ENCODE data around the gene DAGLB.

DAGLB gene

DNA sequence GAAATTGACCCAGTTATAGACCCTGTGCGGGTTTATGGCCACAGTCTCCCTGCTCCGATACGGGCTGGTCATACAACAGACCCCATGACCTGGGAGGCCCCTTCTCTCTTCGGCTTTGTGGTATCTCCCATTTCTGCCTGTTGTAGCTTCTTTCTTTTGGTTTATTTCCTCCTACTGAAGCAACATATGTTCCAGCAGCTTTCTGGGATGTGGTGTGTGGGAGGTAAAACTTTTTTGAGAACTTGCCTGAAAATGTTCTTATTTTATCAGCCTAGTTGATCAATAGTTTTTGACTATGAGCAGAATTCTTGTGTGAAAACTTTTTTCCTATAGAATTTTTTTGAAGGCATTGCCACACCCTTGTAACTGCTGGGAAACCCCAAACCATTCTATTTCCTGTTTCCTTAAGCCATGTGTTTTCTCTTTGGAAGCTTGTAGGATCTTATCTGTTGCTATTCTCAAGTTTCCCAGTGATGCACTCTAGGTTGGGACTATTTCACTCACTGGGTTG is 80.0 kb downstream of the DAGLB start:
- no peak for DNase-seq (ENCODE audit: low read depth, low spot score)

DNA sequence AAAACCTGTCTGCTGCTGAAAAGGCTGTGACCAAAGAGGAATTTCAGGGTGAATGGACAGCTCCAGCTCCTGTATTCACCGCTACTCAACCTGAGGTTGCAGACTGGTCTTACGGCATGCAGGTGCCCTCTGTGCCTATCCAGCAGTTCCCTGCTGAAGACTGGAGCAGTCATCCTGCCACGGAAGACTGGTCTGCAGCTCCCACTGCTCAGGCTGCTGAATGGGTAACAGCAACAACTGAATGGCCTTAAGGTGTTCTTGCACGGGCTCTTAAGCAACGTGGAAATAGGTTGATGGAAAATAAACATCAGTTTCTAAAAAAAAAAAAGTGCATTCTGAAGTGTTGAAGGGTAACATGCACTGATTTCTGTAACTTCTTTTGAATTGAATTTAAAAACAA is 82.3 kb downstream of the DAGLB start:
- no peak for DNase-seq (ENCODE audit: low read depth, low spot score)

DNA sequence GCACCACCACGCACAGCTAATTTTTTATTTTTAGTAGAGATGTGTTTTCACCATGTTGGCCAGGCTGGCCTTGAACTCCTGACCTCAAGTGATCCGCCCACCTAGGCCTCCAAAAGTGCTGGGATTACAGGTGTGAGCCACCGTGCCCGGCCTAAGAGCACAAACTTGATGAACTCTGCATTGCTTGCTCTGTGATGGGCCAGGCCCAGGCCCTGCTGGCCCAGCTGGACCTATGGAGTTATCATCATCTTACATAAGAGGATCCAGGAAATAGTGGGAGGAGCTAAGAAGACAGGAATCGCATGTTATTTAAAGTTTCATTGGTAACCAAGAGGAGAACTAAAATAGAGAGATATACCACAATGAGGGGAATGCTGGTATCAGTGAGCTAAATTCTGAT is 86.9 kb downstream of the DAGLB start:
- no peak for DNase-seq (ENCODE audit: low read depth, low spot score)

DNA sequence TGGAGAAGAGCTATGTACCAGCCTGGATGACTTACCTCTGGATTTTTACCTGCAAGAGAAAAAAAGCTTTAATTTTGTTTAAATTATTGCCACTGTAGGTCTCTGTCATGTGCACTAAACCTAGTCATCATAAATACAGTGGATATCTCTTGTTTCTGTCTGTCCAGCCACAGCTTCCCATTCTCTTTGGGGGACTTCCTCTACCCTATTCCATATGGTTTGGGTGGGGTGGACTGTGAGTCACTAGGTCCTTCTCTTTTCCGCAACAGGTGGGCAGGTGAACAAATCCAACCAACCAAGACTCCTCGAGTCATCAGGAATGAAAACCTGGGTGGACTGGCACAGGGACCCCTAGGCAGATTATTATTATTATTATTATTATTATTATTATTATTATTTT is 88.0 kb downstream of the DAGLB start:
- DNase-seq (ENCODE audit: low read depth, low spot score), result no peak

Measured in ELF-1 (cell line).